HEK293 (cell line): ENCODE data around the gene STK16.

Experiments
- BCL11A ChIP-seq: fragments of 450-650 bp; formaldehyde crosslinking; IDR thresholded peaks from 2 replicates; pipeline ENCODE4 v1.5.1; 2016; ENCODE audit warnings: low read depth, missing biosample characterization, missing genetic modification characterization
- CTCF ChIP-seq: fragments of 450-650 bp; formaldehyde crosslinking; IDR thresholded peaks from 2 replicates; pipeline ENCODE4 v1.5.1; 2016; ENCODE audit warnings: missing biosample characterization, missing genetic modification characterization
- KLF10 ChIP-seq: fragments of 450-650 bp; IDR thresholded peaks from 2 replicates; pipeline ENCODE4 v1.5.1; 2018; ENCODE audit warnings: missing biosample characterization, mild to moderate bottlenecking, missing genetic modification characterization
- REPIN1 ChIP-seq: fragments of 450-650 bp; formaldehyde crosslinking; IDR thresholded peaks from 2 replicates; pipeline ENCODE4 v1.5.1; 2017; ENCODE audit warnings: missing biosample characterization, missing genetic modification characterization, low read depth
- TCF7L2 ChIP-seq: IDR thresholded peaks from 2 replicates; pipeline ENCODE4 v1.6.1; 2011; ENCODE audit warnings: low read depth, mild to moderate bottlenecking, inconsistent platforms, low read length, moderate library complexity, borderline replicate concordance
- YY1 ChIP-seq: fragments of 450-650 bp; formaldehyde crosslinking; IDR thresholded peaks from 2 replicates; pipeline ENCODE4 v1.5.1; 2018; ENCODE audit warnings: missing biosample characterization, missing genetic modification characterization
- ZNF302 ChIP-seq: fragments of 450-650 bp; formaldehyde crosslinking; IDR thresholded peaks from 2 replicates; pipeline ENCODE4 v1.5.1; 2016; ENCODE audit warnings: missing biosample characterization, missing genetic modification characterization, low read depth
- ZNF501 ChIP-seq: fragments of 450-650 bp; formaldehyde crosslinking; IDR thresholded peaks from 2 replicates; pipeline ENCODE4 v1.5.1; 2016; ENCODE audit warnings: missing biosample characterization, missing genetic modification characterization
- ZNF571 ChIP-seq: fragments of 450-650 bp; formaldehyde crosslinking; IDR thresholded peaks from 2 replicates; pipeline ENCODE4 v1.5.0; 2017; ENCODE audit warnings: missing biosample characterization, missing genetic modification characterization
- TF ChIP-seq, protein P1 (sequence below): fragments of 450-650 bp; formaldehyde crosslinking; IDR thresholded peaks from 2 replicates; pipeline ENCODE4 v1.5.1; 2016; ENCODE audit warnings: missing biosample characterization, missing genetic modification characterization

DNA sequence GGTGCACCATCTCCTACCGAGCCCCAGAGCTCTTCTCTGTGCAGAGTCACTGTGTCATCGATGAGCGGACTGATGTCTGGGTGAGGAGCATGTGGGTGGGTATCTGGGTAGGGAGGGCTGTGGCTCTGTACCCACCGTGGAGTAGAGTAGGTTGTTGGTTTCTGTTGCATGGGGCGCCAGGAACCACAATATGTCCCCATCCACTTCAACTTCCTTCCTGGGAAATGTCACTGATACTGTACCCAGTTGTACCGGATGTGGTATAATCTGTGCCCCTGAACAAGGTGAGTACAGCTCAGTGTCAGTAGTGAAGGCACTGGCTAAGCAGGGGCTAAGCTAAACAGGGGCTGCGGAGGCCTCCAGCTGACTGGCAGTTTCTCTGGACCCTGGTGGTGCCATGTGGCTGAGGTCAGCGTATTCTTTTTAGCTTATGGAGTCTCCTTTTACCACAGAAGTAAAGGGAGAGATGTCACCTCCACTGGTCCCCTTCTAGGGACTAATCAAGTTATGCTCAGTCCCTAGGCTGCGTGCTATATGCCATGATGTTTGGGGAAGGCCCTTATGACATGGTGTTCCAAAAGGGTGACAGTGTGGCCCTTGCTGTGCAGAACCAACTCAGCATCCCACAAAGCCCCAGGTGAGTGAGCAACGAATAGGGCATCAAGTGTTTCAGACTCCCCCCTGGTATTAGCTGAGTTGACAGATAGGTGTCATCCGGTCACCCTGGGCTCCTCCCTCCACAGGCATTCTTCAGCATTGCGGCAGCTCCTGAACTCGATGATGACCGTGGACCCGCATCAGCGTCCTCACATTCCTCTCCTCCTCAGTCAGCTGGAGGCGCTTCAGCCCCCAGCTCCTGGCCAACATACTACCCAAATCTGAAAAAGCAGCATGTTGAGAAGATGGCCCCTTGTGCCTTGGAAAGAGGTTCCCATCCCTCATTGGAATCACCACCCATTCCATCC lies 2.7 kb downstream of the STK16 start:
- TF ChIP-seq, protein P1, sequence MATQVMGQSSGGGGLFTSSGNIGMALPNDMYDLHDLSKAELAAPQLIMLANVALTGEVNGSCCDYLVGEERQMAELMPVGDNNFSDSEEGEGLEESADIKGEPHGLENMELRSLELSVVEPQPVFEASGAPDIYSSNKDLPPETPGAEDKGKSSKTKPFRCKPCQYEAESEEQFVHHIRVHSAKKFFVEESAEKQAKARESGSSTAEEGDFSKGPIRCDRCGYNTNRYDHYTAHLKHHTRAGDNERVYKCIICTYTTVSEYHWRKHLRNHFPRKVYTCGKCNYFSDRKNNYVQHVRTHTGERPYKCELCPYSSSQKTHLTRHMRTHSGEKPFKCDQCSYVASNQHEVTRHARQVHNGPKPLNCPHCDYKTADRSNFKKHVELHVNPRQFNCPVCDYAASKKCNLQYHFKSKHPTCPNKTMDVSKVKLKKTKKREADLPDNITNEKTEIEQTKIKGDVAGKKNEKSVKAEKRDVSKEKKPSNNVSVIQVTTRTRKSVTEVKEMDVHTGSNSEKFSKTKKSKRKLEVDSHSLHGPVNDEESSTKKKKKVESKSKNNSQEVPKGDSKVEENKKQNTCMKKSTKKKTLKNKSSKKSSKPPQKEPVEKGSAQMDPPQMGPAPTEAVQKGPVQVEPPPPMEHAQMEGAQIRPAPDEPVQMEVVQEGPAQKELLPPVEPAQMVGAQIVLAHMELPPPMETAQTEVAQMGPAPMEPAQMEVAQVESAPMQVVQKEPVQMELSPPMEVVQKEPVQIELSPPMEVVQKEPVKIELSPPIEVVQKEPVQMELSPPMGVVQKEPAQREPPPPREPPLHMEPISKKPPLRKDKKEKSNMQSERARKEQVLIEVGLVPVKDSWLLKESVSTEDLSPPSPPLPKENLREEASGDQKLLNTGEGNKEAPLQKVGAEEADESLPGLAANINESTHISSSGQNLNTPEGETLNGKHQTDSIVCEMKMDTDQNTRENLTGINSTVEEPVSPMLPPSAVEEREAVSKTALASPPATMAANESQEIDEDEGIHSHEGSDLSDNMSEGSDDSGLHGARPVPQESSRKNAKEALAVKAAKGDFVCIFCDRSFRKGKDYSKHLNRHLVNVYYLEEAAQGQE (tag by site-specific recombination), result no peak
- no peak for TF ChIP-seq REPIN1 (tag by site-specific recombination)
- no peak for TF ChIP-seq TCF7L2
- no peak for TF ChIP-seq ZNF571 (tag by site-specific recombination)
- no peak for TF ChIP-seq CTCF (tag by site-specific recombination)
- no peak for TF ChIP-seq BCL11A
- no peak for TF ChIP-seq ZNF302
- no peak for TF ChIP-seq KLF10
- no peak for TF ChIP-seq YY1 (tag by site-specific recombination)
- no peak for TF ChIP-seq ZNF501 (tag by site-specific recombination)
